Upper lobe of right lung (tissue), 1 donor: ENCODE data around the gene PRSS22. TPM values are rescaled to one million over a fixed set of nuclear protein-coding genes. Genes with fewer than 3 reads are reported as not detected.

ENCODE experiments used
- ATAC-seq: fragments of 200-7000 bp; cut with Tn5 transposase; one replicate; pipeline ENCODE4 v1.9.1; 2020; ENCODE audit warnings: mild to moderate bottlenecking, moderate library complexity
- DNase-seq: peaks from one replicate; pipeline ENCODE4 v3.0.0-alpha.2; 2020
- H3K27ac ChIP-seq: fragments of 200-600 bp; one replicate; pipeline ENCODE4 v1.8.0; 2022
- H3K27me3 ChIP-seq: fragments of 200-600 bp; one replicate; pipeline ENCODE4 v1.8.0; 2022; ENCODE audit warnings: mild to moderate bottlenecking
- H3K36me3 ChIP-seq: fragments of 200-600 bp; one replicate; pipeline ENCODE4 v1.8.0; 2022
- H3K4me1 ChIP-seq: fragments of 200-600 bp; one replicate; pipeline ENCODE4 v1.8.0; 2022
- H3K4me3 ChIP-seq: fragments of 200-600 bp; one replicate; pipeline ENCODE4 v1.8.0; 2022; ENCODE audit warnings: mild to moderate bottlenecking
- H3K9me3 ChIP-seq: fragments of 200-600 bp; one replicate; pipeline ENCODE4 v1.8.0; 2022
- intact Hi-C: fragments of 100-400 bp; cut with DNase I; formaldehyde crosslinking; loops from one replicate; pipeline ENCODE4 v1.11.0; 2022
- total RNA-seq: library from RNA; stranded (reverse); fragmentation: NEBNext Ultra II Directional; extraction: Animal tissue kit (Norgen Biotek cat#: 25700); gene quantifications from one replicate; pipeline ENCODE4 v1.2.1, GENCODE V29; 2021
- TF ChIP-seq, protein P1 (sequence below): fragments of 200-600 bp; IDR thresholded peaks from one replicate; pipeline ENCODE4 v1.8.0; 2022; ENCODE audit warnings: antibody characterized with exemption
- donor health status: DM: no; HTN: yes; CAD: no; lungs with severe emphysema.

PRSS22 gene
- total RNA-seq, 1 donor from 2014 or later: 15.2 TPM

DNA sequence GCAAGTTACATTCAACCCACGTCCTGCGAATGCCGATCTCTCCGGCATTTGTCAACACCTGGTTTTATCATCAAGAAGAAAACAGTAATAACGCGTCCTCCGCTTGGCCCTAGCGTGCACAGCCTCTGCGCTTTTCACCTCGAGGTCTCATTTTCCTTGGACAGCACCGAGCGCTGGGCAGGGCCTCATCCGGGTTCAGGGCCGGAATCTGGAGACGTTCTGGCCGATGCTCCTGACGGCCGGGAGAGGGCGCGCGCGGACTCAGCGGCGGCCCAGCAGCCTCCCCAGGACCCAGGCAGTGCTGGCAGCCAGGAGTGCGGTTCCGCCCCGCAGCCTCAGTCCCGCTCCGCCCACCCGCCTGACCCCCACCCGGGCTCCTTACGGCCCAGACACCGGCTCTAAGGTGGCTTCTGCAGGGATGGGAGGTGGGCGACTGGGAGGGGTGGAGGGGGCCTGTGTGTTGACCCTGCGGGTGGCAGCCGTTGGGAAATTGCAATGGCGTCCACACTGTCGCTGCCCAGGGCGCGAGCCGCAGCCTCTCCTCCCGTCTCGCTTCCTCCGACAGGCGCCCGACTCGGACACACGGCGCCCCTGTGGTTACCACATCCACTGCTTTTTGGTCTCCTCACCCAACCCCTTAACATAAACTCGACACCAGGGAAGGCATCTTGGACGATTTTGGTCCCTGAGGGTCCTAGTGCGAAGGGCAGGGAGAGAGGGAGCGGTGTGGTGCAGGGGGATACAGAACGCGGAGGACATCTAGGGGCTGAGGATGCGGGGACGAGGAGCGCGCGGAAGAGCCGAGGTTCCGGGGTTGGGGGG lies 46.3 kb upstream of the PRSS22 start:
- intact Hi-C loops: no loop called here
- no peaks in the 10 kb centered on the region for H3K9me3 ChIP-seq
- TF ChIP-seq, protein P1, sequence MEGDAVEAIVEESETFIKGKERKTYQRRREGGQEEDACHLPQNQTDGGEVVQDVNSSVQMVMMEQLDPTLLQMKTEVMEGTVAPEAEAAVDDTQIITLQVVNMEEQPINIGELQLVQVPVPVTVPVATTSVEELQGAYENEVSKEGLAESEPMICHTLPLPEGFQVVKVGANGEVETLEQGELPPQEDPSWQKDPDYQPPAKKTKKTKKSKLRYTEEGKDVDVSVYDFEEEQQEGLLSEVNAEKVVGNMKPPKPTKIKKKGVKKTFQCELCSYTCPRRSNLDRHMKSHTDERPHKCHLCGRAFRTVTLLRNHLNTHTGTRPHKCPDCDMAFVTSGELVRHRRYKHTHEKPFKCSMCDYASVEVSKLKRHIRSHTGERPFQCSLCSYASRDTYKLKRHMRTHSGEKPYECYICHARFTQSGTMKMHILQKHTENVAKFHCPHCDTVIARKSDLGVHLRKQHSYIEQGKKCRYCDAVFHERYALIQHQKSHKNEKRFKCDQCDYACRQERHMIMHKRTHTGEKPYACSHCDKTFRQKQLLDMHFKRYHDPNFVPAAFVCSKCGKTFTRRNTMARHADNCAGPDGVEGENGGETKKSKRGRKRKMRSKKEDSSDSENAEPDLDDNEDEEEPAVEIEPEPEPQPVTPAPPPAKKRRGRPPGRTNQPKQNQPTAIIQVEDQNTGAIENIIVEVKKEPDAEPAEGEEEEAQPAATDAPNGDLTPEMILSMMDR: peak; percentile 96

DNA sequence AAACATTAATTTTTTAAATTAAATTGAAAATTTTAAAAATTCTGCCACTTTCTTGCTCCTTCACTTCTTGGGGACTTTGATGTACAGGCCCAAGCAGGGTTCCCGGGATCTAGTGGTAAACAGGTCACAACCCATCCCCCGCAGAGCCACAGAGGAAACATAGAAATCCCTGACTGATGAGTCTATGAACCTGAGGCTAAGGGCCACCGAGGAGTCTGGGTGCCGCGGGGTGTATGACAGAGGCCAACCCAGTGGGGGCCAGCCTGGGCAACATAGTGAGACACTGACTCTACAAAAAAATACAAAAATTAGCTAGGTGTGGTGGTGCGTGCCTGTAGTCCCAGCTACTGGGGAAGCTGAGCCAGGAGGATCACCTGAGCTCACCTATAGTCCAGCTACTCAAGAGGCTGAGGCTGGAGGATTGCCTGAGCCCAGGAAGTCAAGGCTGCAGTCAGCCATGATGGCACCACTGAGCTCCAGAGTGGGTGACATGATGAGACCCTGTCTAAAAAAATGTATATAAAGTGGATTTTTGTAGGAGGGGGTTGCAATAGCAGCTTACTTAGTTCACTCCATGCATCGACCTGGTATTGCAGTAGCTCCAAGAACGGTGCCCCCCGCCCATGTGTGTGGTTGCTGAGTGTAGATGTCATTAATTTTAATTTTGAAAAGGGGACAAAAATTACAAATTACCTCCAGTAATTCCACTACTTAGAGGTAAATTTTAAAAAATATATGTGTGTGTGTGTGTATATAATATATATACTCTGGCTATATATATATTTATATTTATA lies 44.6 kb upstream of the PRSS22 start:
- TF ChIP-seq, protein P1: no peak
- peaks cover 6% of the 10 kb centered on the region for H3K4me1 ChIP-seq
- DNase-seq (no peak), ATAC-seq (no peak)
- no peaks in the 10 kb centered on the region for H3K36me3 ChIP-seq
- no peak overlapping the region for H3K27ac ChIP-seq
- no peaks in the 10 kb centered on the region for H3K27me3 ChIP-seq
- intact Hi-C loops: no loop called here
- H3K4me3 ChIP-seq: no peak overlapping the region
- no peaks in the 10 kb centered on the region for H3K9me3 ChIP-seq

More for the DNA sequence above, 46.3 kb upstream of the PRSS22 start:
- H3K4me1 ChIP-seq: peaks cover 6% of the 10 kb centered on the region
- H3K27ac ChIP-seq: peak overlapping the region; percentile 89
- H3K4me3 ChIP-seq: peak overlapping the region; percentile 86
- DNase-seq: peak; percentile 93
- ATAC-seq: peak; percentile 74
- no peaks in the 10 kb centered on the region for H3K27me3 ChIP-seq
- H3K36me3 ChIP-seq: no peaks in the 10 kb centered on the region

DNA sequence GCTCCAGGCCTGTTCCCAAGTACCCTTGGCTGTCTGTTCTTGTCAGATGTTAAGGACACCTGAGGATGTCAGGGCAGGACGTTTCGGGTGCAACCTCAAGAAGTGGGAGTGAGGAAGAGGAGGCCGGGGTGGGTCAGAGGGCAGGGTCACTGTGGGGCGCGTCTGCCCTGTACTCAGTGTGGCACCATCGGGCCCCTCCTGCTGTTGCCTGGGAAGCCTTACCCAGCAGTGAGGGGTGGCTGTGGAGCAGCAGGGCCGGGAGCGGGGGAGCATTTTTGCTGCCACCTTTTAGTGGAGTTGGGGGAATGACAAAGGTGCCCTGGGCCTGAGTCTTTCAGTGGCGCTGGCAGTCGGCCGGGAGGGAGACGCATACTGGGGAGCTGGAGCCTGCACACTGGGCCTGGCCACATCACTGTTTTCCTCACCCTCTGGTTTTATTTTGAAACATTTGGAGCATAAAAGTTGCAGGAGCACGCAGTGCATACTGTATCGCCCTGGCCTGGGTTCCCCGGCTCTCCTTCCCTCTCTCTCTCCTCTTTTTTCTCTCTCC lies 42.6 kb upstream of the PRSS22 start:
- TF ChIP-seq, protein P1: no peak
- Histone ChIP-seq H3K9me3 (no peaks in the 10 kb centered on the region), H3K27ac (no peak overlapping the region), H3K4me1 (peaks cover 6% of the 10 kb centered on the region), H3K4me3 (no peak overlapping the region), H3K36me3 (peaks cover 7% of the 10 kb centered on the region), H3K27me3 (no peaks in the 10 kb centered on the region)
- no peak for ATAC-seq
- DNase-seq: no peak
- intact Hi-C loops: no loop called here

DNA sequence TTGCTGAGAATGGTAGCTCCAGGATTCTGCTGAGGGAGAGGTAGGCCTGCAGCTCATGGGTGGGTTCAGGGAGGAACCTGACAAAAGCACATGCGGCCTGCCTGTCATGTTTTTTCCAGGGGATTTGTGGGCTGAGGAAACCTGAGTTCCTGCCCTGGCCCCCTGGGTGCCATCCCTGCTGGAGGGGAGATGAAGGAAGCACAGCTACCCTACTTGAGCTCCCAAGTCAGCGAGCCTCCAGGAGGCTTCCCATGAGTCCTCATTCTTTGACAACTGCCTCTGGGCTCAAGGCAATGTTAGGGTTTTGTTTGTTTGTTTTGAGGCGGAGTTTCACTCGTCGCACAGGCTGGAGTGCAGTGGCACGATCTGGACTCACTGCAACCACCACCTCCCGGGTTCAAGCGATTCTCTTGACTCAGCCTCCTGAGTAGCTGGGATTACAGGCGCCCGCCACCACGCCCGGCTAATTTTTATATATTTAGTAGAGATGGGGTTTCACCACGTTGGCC lies 41.6 kb upstream of the PRSS22 start:
- H3K4me1 ChIP-seq: peaks cover 6% of the 10 kb centered on the region
- ATAC-seq: no peak
- H3K36me3 ChIP-seq: peaks cover 7% of the 10 kb centered on the region
- H3K4me3 ChIP-seq: no peak overlapping the region
- no peak overlapping the region for H3K27ac ChIP-seq
- intact Hi-C loops: no loop called here
- H3K27me3 ChIP-seq: no peaks in the 10 kb centered on the region
- no peaks in the 10 kb centered on the region for H3K9me3 ChIP-seq
- no peak for DNase-seq
- TF ChIP-seq, protein P1: no peak

DNA sequence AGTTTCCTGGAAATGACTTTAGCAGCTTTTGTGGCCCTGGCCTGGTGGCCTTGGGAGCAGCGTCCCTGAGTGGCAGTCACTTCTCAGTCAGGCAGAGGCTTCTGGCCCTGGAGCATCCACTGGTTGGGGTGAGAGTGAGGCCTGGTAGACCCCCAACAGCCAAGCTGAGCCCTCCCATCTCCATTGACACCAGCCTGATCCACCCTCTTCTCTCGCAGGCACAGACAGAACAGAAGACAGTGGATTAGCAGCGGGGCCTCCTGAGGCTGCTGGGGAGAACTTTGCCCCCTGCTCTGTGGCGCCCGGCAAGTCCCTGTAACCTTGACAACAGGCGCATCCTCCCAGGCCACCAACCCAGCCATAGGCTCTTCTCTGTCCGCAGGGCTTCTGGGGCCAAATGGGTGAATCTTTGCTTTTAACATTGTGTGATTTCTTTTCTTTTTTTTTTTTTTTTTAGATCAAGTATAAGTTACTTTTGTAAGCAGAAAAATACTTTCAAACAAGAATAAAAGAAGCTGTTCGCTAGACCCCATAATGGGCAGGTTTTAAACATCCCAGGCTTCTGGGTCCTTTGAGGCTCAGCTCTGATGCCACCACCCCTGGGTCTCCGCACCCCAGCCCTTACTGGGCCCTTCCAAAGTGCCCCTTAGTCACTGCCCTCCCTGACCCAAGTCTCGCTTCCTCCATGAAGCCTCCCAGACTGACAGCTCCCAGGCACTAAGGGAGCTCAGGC lies 41.0 kb upstream of the PRSS22 start:
- Histone ChIP-seq H3K9me3 (no peaks in the 10 kb centered on the region), H3K36me3 (peaks cover 7% of the 10 kb centered on the region), H3K4me3 (no peak overlapping the region), H3K27me3 (no peaks in the 10 kb centered on the region), H3K27ac (no peak overlapping the region), H3K4me1 (peaks cover 6% of the 10 kb centered on the region)
- intact Hi-C loops: no loop called here
- TF ChIP-seq, protein P1: no peak
- ATAC-seq (no peak), DNase-seq (no peak)
